HEK293T (cell line): Measurements from ENCODE around the gene PSMD9.

Source experiments
- BHLHE40 ChIP-seq: fragments of 450-650 bp; IDR thresholded peaks from 2 replicates; pipeline ENCODE4 v1.6.1; 2016; ENCODE audit warnings: mild to moderate bottlenecking, moderate library complexity, borderline replicate concordance
- FOXK2 ChIP-seq: fragments of 450-650 bp; IDR thresholded peaks from 2 replicates; pipeline ENCODE4 v1.6.1; 2016; ENCODE audit warnings: mild to moderate bottlenecking
- FOXM1 ChIP-seq: fragments of 450-650 bp; IDR thresholded peaks from 2 replicates; pipeline ENCODE4 v1.6.1; 2017; ENCODE audit warnings: mild to moderate bottlenecking, borderline replicate concordance
- L3MBTL2 ChIP-seq: fragments of 450-650 bp; conservative IDR thresholded peaks from 2 replicates; pipeline ENCODE4 v1.6.1; 2016; ENCODE audit warnings: mild to moderate bottlenecking
- PKNOX1 ChIP-seq: fragments of 450-650 bp; IDR thresholded peaks from 2 replicates; pipeline ENCODE4 v1.6.1; 2016
- SP1 ChIP-seq: fragments of 450-650 bp; IDR thresholded peaks from 2 replicates; pipeline ENCODE4 v1.6.1; 2017
- SUZ12 ChIP-seq: fragments of 450-650 bp; IDR thresholded peaks from 2 replicates; pipeline ENCODE4 v1.6.1; 2016; ENCODE audit warnings: mild to moderate bottlenecking
- TARDBP ChIP-seq: fragments of 450-650 bp; IDR thresholded peaks from 2 replicates; pipeline ENCODE4 v1.6.1; 2016
- ZNF384 ChIP-seq: fragments of 450-650 bp; IDR thresholded peaks from 2 replicates; pipeline ENCODE4 v1.6.1; 2016

GRCh38 chr12:121849211-121849610 lies 39.4 kb upstream of the PSMD9 start:
- no peak for TF ChIP-seq SUZ12
- TF ChIP-seq PKNOX1 = no peak
- no peak for TF ChIP-seq FOXK2
- no peak for TF ChIP-seq SP1
- TF ChIP-seq BHLHE40 = no peak
- TF ChIP-seq L3MBTL2 = no peak
- TF ChIP-seq ZNF384 = no peak
- no peak for TF ChIP-seq TARDBP
- no peak for TF ChIP-seq FOXM1
